Measurements from ENCODE around the gene SNUPN.

Gene SNUPN

DNA sequence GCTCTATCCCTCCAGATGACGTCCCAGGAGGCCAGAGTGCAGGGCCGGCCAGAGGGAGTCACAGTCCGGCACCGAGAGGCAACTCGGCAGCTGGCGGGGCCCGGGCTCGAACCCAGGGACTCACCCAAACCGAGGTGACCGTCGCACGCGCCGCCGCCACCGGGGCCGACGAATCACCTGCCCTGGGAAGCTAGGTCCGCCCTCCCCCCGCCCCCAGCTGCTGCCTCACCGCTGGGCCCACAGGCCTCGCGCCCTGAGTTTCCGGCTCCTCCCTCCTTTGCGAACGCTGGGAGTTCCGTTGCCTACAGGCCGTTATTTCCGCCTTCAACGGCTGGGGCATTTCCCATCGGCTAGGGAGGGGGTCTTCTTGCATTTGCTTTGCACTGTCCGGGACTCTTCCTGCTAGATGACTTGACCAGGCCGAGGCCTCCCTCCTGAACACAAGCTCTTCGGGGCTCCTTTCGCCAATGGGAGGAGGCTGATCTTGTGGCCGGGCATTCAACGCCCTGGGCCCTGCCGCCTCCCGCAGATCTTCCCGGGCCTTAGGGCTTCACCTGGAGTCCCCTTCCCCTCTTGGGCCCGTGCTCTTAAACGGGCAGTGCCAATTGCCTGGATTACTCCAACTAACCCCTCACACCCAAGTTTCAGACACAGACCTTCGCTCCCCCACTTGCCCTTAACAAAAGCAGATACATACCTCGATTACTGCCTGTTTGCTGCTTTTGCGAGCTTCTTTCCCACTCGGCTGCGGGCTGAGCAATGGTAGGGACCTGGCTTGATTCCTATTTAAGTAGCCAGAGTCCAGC is at the start of gene SNUPN:
SNUPN (minus strand) TSS at position 184 of the 806 bp plus-strand sequence. CDS start 4,674 bp downstream, outside the sequence.
- Histone ChIP-seq H3K9ac (ENCODE audit: low read length in 2 of 2) (peak within 1 kb of the TSS; percentile 90 to 91), H3K36me3 (ENCODE audit: control insufficient read depth in 2 of 2, insufficient read depth in 2 of 2, low read length in 2 of 2) (no peaks in the 10 kb centered on the region), H3K27ac (ENCODE audit: low read length) (peak within 1 kb of the TSS; percentile 95), H3K9me3 (ENCODE audit: control insufficient read depth in 2 of 2, low read length in 2 of 2) (no peaks in the 10 kb centered on the region), H3K4me1 (ENCODE audit: control insufficient read depth, insufficient read depth, low read length) (peaks cover 6% of the 10 kb centered on the region), H3K27me3 (ENCODE audit: control insufficient read depth in 1 of 2, insufficient read depth in 2 of 2, low read length in 2 of 2) (no peaks in the 10 kb centered on the region), H3K4me3 (ENCODE audit: low read length in 2 of 2) (peak within 1 kb of the TSS; percentile 95 to 96)

DNA sequence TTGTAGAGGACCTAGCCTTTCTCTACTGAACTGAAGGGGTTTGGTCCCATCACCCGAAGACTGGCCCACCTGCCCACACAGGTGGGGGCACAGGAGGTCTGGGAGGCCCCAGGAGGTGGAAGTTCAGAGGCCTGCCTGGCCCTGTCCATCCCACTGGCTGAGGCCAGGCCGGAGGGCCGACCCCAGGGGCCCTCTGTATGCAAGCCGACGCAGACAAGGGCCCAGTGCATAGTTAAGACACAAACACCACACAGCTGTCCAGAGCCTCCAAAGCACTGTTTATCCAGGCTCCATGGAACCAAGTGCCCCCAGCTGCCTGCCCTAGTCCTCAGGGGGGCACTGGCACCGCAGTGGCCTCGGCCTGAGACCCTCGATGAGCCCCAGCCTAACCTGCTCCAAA is 48.8 kb upstream of the SNUPN start:
- Histone ChIP-seq H3K4me3 (ENCODE audit: low read length in 2 of 2) (no peak overlapping the region), H3K36me3 (ENCODE audit: control insufficient read depth in 2 of 2, insufficient read depth in 2 of 2, low read length in 2 of 2) (peaks cover 19 to 24% of the 10 kb centered on the region in 2 donors), H3K27ac (ENCODE audit: low read length) (peak overlapping the region; percentile 88), H3K4me1 (ENCODE audit: control insufficient read depth, insufficient read depth, low read length) (peaks cover 48% of the 10 kb centered on the region), H3K9me3 (ENCODE audit: control insufficient read depth in 2 of 2, low read length in 2 of 2) (no peaks in the 10 kb centered on the region), H3K9ac (ENCODE audit: low read length in 2 of 2) (no peak overlapping the region), H3K27me3 (ENCODE audit: control insufficient read depth in 1 of 2, insufficient read depth in 2 of 2, low read length in 2 of 2) (no peaks in the 10 kb centered on the region)

DNA sequence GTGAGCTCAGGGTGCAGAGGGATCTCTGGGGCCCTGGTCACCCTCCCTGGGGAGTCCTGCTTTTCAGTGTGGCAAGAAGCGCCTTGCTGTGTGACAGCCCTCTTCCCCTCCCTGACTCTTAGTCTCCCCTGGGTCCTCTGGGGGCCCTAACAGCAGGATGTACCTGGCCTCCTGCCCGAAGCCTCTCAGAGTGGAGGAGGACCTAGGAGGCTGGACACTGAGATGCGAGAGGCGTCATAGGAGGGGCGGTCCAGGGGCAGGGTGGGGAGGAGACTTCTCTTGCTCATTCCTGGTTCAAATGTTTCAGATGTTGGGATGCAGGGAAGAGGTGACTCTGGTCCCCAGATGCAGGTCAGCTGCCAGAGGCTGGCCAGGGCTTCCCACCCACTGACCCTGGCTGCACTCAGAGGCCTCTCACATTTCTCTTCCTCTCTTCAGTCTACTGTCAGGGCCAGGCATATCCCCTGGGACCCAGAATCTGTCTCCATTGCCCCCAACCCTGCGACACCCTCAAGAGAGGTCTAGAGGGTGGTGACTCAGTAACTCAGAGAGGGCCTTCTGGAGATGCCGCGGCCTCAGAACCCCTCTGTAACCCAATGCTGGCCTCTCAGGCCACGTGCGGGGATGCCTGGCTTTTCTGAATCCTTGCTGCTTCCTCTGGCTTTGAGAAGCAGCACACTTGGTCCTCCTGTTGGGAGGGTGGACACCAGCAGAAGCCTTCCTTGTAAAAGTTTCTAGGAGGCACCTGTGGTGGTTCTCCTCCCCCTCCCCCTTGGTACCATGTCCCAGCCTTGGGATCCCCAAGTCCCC is 48.1 kb upstream of the SNUPN start:
- H3K4me3 ChIP-seq (ENCODE audit: low read length in 2 of 2), result peak overlapping the region in 1 of 2 donors; percentile 60
- H3K27ac ChIP-seq (ENCODE audit: low read length), result peak overlapping the region; percentile 88
- peaks cover 16 to 17% of the 10 kb centered on the region in 2 donors for H3K36me3 ChIP-seq (ENCODE audit: control insufficient read depth in 2 of 2, insufficient read depth in 2 of 2, low read length in 2 of 2)
- no peaks in the 10 kb centered on the region for H3K27me3 ChIP-seq (ENCODE audit: control insufficient read depth in 1 of 2, insufficient read depth in 2 of 2, low read length in 2 of 2)
- peaks cover 43% of the 10 kb centered on the region for H3K4me1 ChIP-seq (ENCODE audit: control insufficient read depth, insufficient read depth, low read length)
- no peaks in the 10 kb centered on the region for H3K9me3 ChIP-seq (ENCODE audit: control insufficient read depth in 2 of 2, low read length in 2 of 2)
- peak overlapping the region; percentile 35 to 58 for H3K9ac ChIP-seq (ENCODE audit: low read length in 2 of 2)

DNA sequence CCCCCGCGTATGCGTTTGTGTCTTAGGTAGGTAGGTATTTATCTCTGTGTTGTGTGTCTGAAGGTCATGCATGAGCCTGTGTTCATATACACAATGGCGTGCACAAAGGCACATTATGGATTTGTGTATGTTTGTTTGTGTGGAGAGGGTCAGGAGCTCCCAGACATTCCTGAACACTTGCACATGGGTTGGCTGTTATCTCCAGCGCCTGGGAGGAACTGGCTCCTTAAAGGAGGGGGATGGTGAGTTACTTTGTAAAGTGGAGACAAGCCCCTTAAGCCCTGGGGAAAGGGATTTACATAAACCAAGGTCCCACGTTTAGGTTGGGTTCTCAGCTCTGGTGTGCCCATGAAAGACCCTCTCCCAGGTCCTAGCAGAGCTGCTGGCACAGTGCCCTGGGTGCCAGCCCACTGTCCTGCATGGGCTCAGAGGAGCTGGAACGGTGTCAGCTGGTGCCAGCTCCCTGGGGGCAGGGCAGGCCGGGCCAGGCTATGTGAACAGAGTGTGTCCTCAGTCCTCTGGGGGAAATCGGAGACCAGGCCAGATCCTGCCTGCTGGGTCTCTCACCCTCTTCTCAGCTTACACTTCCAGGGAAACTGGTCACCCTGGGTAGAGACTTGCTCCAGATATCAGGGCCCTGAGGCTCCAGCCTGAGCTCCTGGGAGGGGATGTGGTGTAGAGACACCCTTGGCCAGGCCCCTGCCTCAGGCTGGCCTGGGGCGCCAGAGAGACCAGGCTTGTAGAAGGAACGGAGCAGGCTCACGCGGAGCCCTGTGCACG is 47.3 kb upstream of the SNUPN start:
- Histone ChIP-seq H3K27ac (ENCODE audit: low read length) (peak overlapping the region; percentile 88), H3K27me3 (ENCODE audit: control insufficient read depth in 1 of 2, insufficient read depth in 2 of 2, low read length in 2 of 2) (no peaks in the 10 kb centered on the region), H3K36me3 (ENCODE audit: control insufficient read depth in 2 of 2, insufficient read depth in 2 of 2, low read length in 2 of 2) (peaks cover 13 to 15% of the 10 kb centered on the region in 2 donors), H3K4me1 (ENCODE audit: control insufficient read depth, insufficient read depth, low read length) (peaks cover 43% of the 10 kb centered on the region), H3K4me3 (ENCODE audit: low read length in 2 of 2) (peak overlapping the region in 1 of 2 donors; percentile 60), H3K9ac (ENCODE audit: low read length in 2 of 2) (peak overlapping the region; percentile 35 to 58), H3K9me3 (ENCODE audit: control insufficient read depth in 2 of 2, low read length in 2 of 2) (no peaks in the 10 kb centered on the region)

DNA sequence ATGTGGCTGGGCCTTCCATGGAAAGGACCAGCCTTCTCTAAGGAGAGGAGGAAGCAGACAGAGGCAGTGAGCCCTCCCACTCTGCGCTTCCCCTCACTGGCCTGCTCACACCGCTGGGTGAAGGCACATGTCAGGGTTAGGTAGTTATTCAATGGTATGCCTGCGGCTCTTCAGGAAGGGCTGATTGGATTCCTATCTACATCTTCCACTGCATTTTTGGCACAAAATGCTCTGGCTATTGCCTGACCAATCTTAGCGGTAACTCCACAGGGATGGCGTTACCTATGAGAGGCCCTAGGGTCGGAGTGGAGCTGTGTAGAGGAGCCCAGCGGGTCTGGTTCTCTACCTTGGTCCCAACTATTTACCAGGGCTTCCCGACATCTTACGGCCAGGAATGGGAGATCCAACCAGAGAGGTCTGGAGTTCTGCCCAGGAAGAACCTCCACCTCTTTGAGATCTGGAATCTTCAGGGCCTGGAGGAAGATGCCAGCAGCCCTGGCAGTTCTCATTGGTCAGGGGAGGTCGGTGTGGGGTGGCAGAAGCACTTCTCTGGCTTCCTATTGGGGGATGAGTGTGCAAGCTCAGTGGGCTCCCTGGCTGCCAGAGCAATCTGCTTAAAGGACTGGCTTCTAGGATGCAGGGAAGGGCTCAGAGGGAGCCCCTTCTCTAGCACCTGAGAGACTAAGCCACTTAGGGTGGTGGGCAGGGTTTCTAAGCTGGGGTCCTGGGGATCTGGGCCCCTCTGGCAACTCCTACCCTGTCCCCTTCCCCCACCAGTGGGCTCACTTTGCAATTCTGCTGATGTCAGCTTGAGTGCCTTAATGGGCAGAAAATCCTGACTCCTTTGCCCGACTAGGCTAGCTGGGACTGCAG is 46.4 kb upstream of the SNUPN start:
- Histone ChIP-seq H3K27ac (ENCODE audit: low read length) (peak overlapping the region; percentile 88), H3K4me3 (ENCODE audit: low read length in 2 of 2) (peak overlapping the region in 1 of 2 donors; percentile 60), H3K36me3 (ENCODE audit: control insufficient read depth in 2 of 2, insufficient read depth in 2 of 2, low read length in 2 of 2) (peaks cover 8 to 12% of the 10 kb centered on the region in 2 donors), H3K9ac (ENCODE audit: low read length in 2 of 2) (peak overlapping the region in 1 of 2 donors; percentile 29), H3K27me3 (ENCODE audit: control insufficient read depth in 1 of 2, insufficient read depth in 2 of 2, low read length in 2 of 2) (no peaks in the 10 kb centered on the region), H3K9me3 (ENCODE audit: control insufficient read depth in 2 of 2, low read length in 2 of 2) (no peaks in the 10 kb centered on the region), H3K4me1 (ENCODE audit: control insufficient read depth, insufficient read depth, low read length) (peaks cover 52% of the 10 kb centered on the region)

DNA sequence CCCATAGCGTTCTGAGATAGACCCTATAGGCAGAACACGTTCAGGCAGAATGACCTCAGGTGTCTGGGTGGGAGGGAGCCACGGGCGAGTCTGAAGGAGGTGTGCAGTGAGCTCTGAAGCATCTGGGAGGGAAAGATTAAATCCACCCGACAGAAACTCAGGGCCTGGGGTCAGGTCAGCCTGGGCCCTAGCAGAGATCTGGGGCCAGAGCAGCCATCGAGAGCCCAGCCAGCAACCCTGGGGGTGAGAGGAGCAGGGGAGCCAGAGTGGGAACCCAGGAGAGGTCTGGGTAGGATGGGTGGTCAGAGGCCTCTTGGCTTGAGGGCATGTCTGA is 44.3 kb upstream of the SNUPN start:
- Histone ChIP-seq H3K27ac (ENCODE audit: low read length) (no peak overlapping the region), H3K9ac (ENCODE audit: low read length in 2 of 2) (no peak overlapping the region)

DNA sequence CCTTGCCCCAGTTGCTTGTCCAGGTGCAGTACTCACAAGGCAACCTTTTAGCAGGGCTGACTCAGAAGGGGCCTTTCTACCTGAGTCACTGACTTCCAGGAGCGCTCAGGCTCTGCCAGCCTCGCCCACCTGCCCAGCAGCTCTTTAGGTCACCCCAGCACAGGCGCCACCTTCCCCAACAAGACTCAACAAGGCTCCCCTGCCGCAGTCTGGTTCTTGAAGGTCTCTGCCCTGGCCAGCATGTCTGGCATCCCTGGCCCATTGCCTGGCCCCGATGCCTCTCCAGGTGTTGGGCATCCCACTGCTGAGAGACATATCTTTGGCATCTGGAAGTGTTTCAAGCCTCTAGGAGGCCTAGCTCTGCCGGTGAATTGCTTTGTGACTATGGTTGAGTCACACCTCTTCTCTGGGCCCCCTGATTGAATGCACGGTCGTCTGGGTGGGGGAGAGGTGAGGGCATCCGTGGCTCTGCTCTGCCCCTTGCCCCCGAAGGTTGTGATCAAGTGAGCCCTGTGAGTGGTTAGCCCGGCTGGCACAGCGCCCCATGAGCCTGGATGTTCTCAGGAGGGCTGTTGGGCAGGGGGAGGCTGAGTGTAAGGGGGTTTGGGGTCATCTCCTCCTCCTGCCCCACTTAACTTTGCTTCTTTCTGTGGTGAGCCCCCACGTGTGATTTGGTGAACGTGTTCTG is 43.8 kb upstream of the SNUPN start:
- Histone ChIP-seq H3K27me3 (ENCODE audit: control insufficient read depth in 1 of 2, insufficient read depth in 2 of 2, low read length in 2 of 2) (no peaks in the 10 kb centered on the region), H3K4me1 (ENCODE audit: control insufficient read depth, insufficient read depth, low read length) (peaks cover 48% of the 10 kb centered on the region), H3K4me3 (ENCODE audit: low read length in 2 of 2) (no peak overlapping the region), H3K27ac (ENCODE audit: low read length) (no peak overlapping the region), H3K9ac (ENCODE audit: low read length in 2 of 2) (no peak overlapping the region), H3K36me3 (ENCODE audit: control insufficient read depth in 2 of 2, insufficient read depth in 2 of 2, low read length in 2 of 2) (no peaks in the 10 kb centered on the region), H3K9me3 (ENCODE audit: control insufficient read depth in 2 of 2, low read length in 2 of 2) (no peaks in the 10 kb centered on the region)

More for the DNA sequence above, 44.3 kb upstream of the SNUPN start:
- no peaks in the 10 kb centered on the region for H3K9me3 ChIP-seq (ENCODE audit: control insufficient read depth in 2 of 2, low read length in 2 of 2)
- no peaks in the 10 kb centered on the region for H3K36me3 ChIP-seq (ENCODE audit: control insufficient read depth in 2 of 2, insufficient read depth in 2 of 2, low read length in 2 of 2)
- no peak overlapping the region for H3K4me3 ChIP-seq (ENCODE audit: low read length in 2 of 2)
- H3K4me1 ChIP-seq (ENCODE audit: control insufficient read depth, insufficient read depth, low read length), result peaks cover 52% of the 10 kb centered on the region
- no peaks in the 10 kb centered on the region for H3K27me3 ChIP-seq (ENCODE audit: control insufficient read depth in 1 of 2, insufficient read depth in 2 of 2, low read length in 2 of 2)

DNA sequence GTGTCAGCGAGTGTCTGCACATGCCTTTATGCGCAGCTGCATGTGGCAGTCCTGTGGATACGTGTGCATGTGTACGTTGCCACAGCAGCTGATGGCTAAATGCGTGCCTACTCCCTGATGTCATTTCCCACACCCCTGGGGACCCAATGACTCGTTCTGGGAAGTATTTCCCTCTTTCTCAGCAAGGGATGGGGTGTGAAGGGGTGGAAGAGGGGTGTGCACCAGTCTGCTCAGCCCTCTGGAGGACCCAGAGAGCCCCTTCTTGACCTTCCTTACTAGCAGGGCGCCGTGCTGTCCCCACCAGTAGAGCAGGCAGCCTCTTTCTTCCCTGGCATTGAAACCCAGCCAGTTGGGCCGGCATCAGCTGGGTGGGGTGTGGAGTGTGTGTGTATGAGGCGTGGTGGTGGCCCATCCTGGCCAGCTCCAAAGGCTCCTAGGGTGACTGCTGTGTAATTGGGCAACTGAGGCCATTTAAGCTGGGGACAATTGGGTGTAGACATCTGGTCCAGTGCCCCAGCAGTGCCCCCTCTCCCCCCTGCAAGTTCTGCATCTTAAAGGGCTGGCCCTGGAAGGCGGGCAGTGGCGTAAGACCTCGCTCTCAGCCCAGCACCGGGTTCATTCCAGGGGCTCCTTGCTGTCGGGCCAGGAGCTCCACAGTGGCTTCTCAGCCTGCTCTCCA is 41.4 kb upstream of the SNUPN start:
- Histone ChIP-seq H3K9me3 (ENCODE audit: control insufficient read depth in 2 of 2, low read length in 2 of 2) (no peaks in the 10 kb centered on the region), H3K27ac (ENCODE audit: low read length) (peak overlapping the region; percentile 46), H3K36me3 (ENCODE audit: control insufficient read depth in 2 of 2, insufficient read depth in 2 of 2, low read length in 2 of 2) (peaks cover 0 to 3% of the 10 kb centered on the region in 2 donors), H3K27me3 (ENCODE audit: control insufficient read depth in 1 of 2, insufficient read depth in 2 of 2, low read length in 2 of 2) (no peaks in the 10 kb centered on the region), H3K9ac (ENCODE audit: low read length in 2 of 2) (peak overlapping the region in 1 of 2 donors; percentile 36), H3K4me1 (ENCODE audit: control insufficient read depth, insufficient read depth, low read length) (peaks cover 31% of the 10 kb centered on the region), H3K4me3 (ENCODE audit: low read length in 2 of 2) (no peak overlapping the region)

DNA sequence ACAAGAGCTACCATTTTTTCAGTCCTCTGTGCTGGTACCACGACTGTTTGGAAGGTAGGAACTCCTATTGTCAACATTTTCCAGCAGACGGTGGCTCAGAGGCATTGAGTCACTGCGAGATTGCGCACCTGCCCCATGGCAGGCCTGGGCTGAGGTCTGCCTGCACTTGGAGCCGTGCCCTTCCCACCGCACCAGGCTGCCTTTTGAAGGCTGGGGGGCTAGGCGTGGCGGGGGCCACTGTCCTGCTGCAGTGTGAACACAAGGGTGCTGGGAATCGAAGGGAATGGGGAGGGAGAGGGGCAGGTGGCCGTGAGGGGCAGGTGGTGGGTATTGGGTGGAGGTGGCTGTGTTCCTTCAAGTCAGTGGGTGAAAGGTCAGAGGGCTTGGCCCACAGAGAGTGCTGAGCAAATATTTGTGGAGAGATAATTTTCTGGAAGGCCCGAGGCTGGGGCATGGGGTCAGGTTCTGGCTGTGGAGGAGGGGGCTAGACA is 38.5 kb upstream of the SNUPN start:
- Histone ChIP-seq H3K4me1 (ENCODE audit: control insufficient read depth, insufficient read depth, low read length) (peaks cover 50% of the 10 kb centered on the region), H3K9me3 (ENCODE audit: control insufficient read depth in 2 of 2, low read length in 2 of 2) (no peaks in the 10 kb centered on the region), H3K36me3 (ENCODE audit: control insufficient read depth in 2 of 2, insufficient read depth in 2 of 2, low read length in 2 of 2) (peaks cover 8 to 9% of the 10 kb centered on the region in 2 donors), H3K27ac (ENCODE audit: low read length) (peak overlapping the region; percentile 31), H3K9ac (ENCODE audit: low read length in 2 of 2) (peak overlapping the region in 1 of 2 donors; percentile 2), H3K27me3 (ENCODE audit: control insufficient read depth in 1 of 2, insufficient read depth in 2 of 2, low read length in 2 of 2) (no peaks in the 10 kb centered on the region), H3K4me3 (ENCODE audit: low read length in 2 of 2) (no peak overlapping the region)
